ENCODE results near the gene MAMSTR.
"Not testable (repeated sequence)": the region's sequence is repeated elsewhere in the genome, so short reads cannot be mapped to it uniquely, and the experiment has no call there.

Gene MAMSTR
- 0.28 to 2.7 (median 1.2) reads per million in 9 experiments for total RNA-seq

GRCh38 chr19:48719263-48720171 is at the start of gene MAMSTR:
Gene MAMSTR (minus strand): TSS chr19:48719725. CDS start chr19:48719031, 694 bp downstream.
- Mint-ChIP-seq H3K27ac (peak within 1 kb of the TSS; percentile 94 to 95), H3K9me3 (no peaks in the 10 kb centered on the region), H3K4me1 (ENCODE audit: low read depth in 2 of 2) (peaks cover 12 to 15% of the 10 kb centered on the region in 2 donors), H3K27me3 (no peaks in the 10 kb centered on the region), H3K4me3 (peak within 1 kb of the TSS; percentile 93 to 94), H3K36me3 (ENCODE audit: insufficient read depth) (peaks cover 4% of the 10 kb centered on the region)
- DNase-seq = no peak
- ATAC-seq (replicated peaks) = no peak

- Mint-ChIP-seq H3K27ac (no peak overlapping the region), H3K36me3 (ENCODE audit: insufficient read depth) (no peaks in the 10 kb centered on the region), H3K9me3 (no peaks in the 10 kb centered on the region), H3K4me1 (ENCODE audit: low read depth in 2 of 2) (peaks cover 0 to 2% of the 10 kb centered on the region in 2 donors), H3K27me3 (peaks cover 36 to 74% of the 10 kb centered on the region in 2 donors), H3K4me3 (no peak overlapping the region)
- DNase-seq = no peak
- no peak for ATAC-seq (replicated peaks)
Measured at GRCh38 chr19:48768994-48769713, 49.6 kb upstream of the MAMSTR start.

GRCh38 chr19:48768171-48768753 is 48.7 kb upstream of the MAMSTR start:
- Mint-ChIP-seq H3K27me3 (peaks cover 36 to 75% of the 10 kb centered on the region in 2 donors), H3K27ac (peak overlapping the region in 1 of 2 donors; percentile 67)
- not testable (repeated sequence) for H3K4me3 Mint-ChIP-seq; H3K4me1 Mint-ChIP-seq (ENCODE audit: low read depth in 2 of 2); DNase-seq; H3K36me3 Mint-ChIP-seq (ENCODE audit: insufficient read depth); H3K9me3 Mint-ChIP-seq; ATAC-seq (replicated peaks)

GRCh38 chr19:48765816-48766215 is 46.3 kb upstream of the MAMSTR start:
- H3K27me3 Mint-ChIP-seq = peaks cover 51 to 82% of the 10 kb centered on the region in 2 donors
- not testable (repeated sequence) for ATAC-seq (replicated peaks); DNase-seq; H3K4me1 Mint-ChIP-seq (ENCODE audit: low read depth in 2 of 2); H3K4me3 Mint-ChIP-seq; H3K27ac Mint-ChIP-seq; H3K9me3 Mint-ChIP-seq; H3K36me3 Mint-ChIP-seq (ENCODE audit: insufficient read depth)

GRCh38 chr19:48760504-48761205 is 41.1 kb upstream of the MAMSTR start:
- peaks cover 39 to 60% of the 10 kb centered on the region in 2 donors for H3K27me3 Mint-ChIP-seq
- H3K36me3 Mint-ChIP-seq (ENCODE audit: insufficient read depth) = no peaks in the 10 kb centered on the region
- H3K9me3 Mint-ChIP-seq = no peaks in the 10 kb centered on the region
- H3K4me1 Mint-ChIP-seq (ENCODE audit: low read depth in 2 of 2) = peaks cover 0 to 5% of the 10 kb centered on the region in 2 donors
- DNase-seq (no peak), ATAC-seq (replicated peaks) (no peak)
- peak overlapping the region in 1 of 2 donors; percentile 13 for H3K27ac Mint-ChIP-seq
- no peak overlapping the region for H3K4me3 Mint-ChIP-seq

- Mint-ChIP-seq H3K27ac (no peak overlapping the region), H3K27me3 (peaks cover 47 to 68% of the 10 kb centered on the region in 2 donors), H3K36me3 (ENCODE audit: insufficient read depth) (no peaks in the 10 kb centered on the region), H3K9me3 (no peaks in the 10 kb centered on the region), H3K4me1 (ENCODE audit: low read depth in 2 of 2) (peaks cover 8 to 11% of the 10 kb centered on the region in 2 donors), H3K4me3 (no peak overlapping the region)
- no peak for ATAC-seq (replicated peaks)
- DNase-seq = no peak
Measured at GRCh38 chr19:48757741-48758144, 38.2 kb upstream of the MAMSTR start.

GRCh38 chr19:48757089-48757675 is 37.7 kb upstream of the MAMSTR start:
- Mint-ChIP-seq H3K36me3 (ENCODE audit: insufficient read depth) (no peaks in the 10 kb centered on the region), H3K9me3 (no peaks in the 10 kb centered on the region), H3K4me3 (no peak overlapping the region), H3K4me1 (ENCODE audit: low read depth in 2 of 2) (peaks cover 10 to 11% of the 10 kb centered on the region in 2 donors), H3K27me3 (peaks cover 42 to 67% of the 10 kb centered on the region in 2 donors), H3K27ac (no peak overlapping the region)
- no peak for DNase-seq
- no peak for ATAC-seq (replicated peaks)

GRCh38 chr19:48756686-48757085 is 37.2 kb upstream of the MAMSTR start:
- H3K27ac Mint-ChIP-seq = no peak overlapping the region
- H3K4me3 Mint-ChIP-seq = no peak overlapping the region
- peaks cover 13 to 14% of the 10 kb centered on the region in 2 donors for H3K4me1 Mint-ChIP-seq (ENCODE audit: low read depth in 2 of 2)
- no peaks in the 10 kb centered on the region for H3K9me3 Mint-ChIP-seq
- ATAC-seq (replicated peaks) = no peak
- H3K36me3 Mint-ChIP-seq (ENCODE audit: insufficient read depth) = no peaks in the 10 kb centered on the region
- peaks cover 37 to 67% of the 10 kb centered on the region in 2 donors for H3K27me3 Mint-ChIP-seq
- no peak for DNase-seq

GRCh38 chr19:48756212-48756611 is 36.7 kb upstream of the MAMSTR start:
- Mint-ChIP-seq H3K36me3 (ENCODE audit: insufficient read depth) (no peaks in the 10 kb centered on the region), H3K27ac (no peak overlapping the region), H3K27me3 (peaks cover 36 to 67% of the 10 kb centered on the region in 2 donors), H3K4me3 (no peak overlapping the region), H3K4me1 (ENCODE audit: low read depth in 2 of 2) (peaks cover 13 to 14% of the 10 kb centered on the region in 2 donors), H3K9me3 (no peaks in the 10 kb centered on the region)
- no peak for DNase-seq
- ATAC-seq (replicated peaks) = no peak

GRCh38 chr19:48755787-48756186 is 36.3 kb upstream of the MAMSTR start:
- DNase-seq (no peak), ATAC-seq (replicated peaks) (no peak)
- no peak overlapping the region for H3K27ac Mint-ChIP-seq
- H3K4me1 Mint-ChIP-seq (ENCODE audit: low read depth in 2 of 2) = peaks cover 13 to 14% of the 10 kb centered on the region in 2 donors
- H3K9me3 Mint-ChIP-seq = no peaks in the 10 kb centered on the region
- no peak overlapping the region for H3K4me3 Mint-ChIP-seq
- H3K27me3 Mint-ChIP-seq = peaks cover 36 to 67% of the 10 kb centered on the region in 2 donors
- no peaks in the 10 kb centered on the region for H3K36me3 Mint-ChIP-seq (ENCODE audit: insufficient read depth)

- peaks cover 8 to 14% of the 10 kb centered on the region in 2 donors for H3K4me1 Mint-ChIP-seq (ENCODE audit: low read depth in 2 of 2)
- no peak for ATAC-seq (replicated peaks)
- no peak within 1 kb of the TSS for H3K4me3 Mint-ChIP-seq
- no peak within 1 kb of the TSS for H3K27ac Mint-ChIP-seq
- peaks cover 35 to 67% of the 10 kb centered on the region in 2 donors for H3K27me3 Mint-ChIP-seq
- H3K36me3 Mint-ChIP-seq (ENCODE audit: insufficient read depth) = no peaks in the 10 kb centered on the region
- DNase-seq = no peak
- no peaks in the 10 kb centered on the region for H3K9me3 Mint-ChIP-seq
Measured at GRCh38 chr19:48755084-48755641, 35.6 kb upstream of the MAMSTR start, which contains the start of gene FGF21. Gene FGF21 (plus strand): TSS chr19:48755524. CDS start chr19:48756237, 713 bp downstream.

All from effector memory CD8-positive, alpha-beta T cell (primary cell).